A549 (cell line): Measurements from ENCODE around the gene MMRN1.

ENCODE experiments used
- CTCF ChIP-seq: fragments of >200 bp; sonication (Bioruptor Twin); formaldehyde crosslinking; IDR thresholded peaks from 3 replicates; pipeline ENCODE4 v1.5.1; 2016
- E2F6 ChIP-seq: IDR thresholded peaks from 2 replicates; pipeline ENCODE4 v1.6.1; 2012; ENCODE audit warnings: low read depth, borderline replicate concordance
- ELK1 ChIP-seq: fragments of 150-350 bp; IDR thresholded peaks from 2 replicates; pipeline ENCODE4 v1.6.1; 2014; ENCODE audit warnings: low read depth, mild to moderate bottlenecking, low read length
- ESRRA ChIP-seq: fragments of 150-350 bp; IDR thresholded peaks from 2 replicates; pipeline ENCODE4 v1.6.1; 2014; ENCODE audit warnings: mild to moderate bottlenecking, low read length, borderline replicate concordance
- HOXA7 ChIP-seq: fragments of 250-450 bp; sonication (Bioruptor Pico); IDR thresholded peaks from 2 replicates; pipeline ENCODE4 v1.5.0; 2020; ENCODE audit warnings: mild to moderate bottlenecking, moderate library complexity
- MAFK ChIP-seq: fragments of 450-650 bp; IDR thresholded peaks from 2 replicates; pipeline ENCODE4 v1.6.1; 2014; ENCODE audit not compliant: partially characterized antibody

GRCh38 chr4:89860971-89861370 is 33.7 kb upstream of the MMRN1 start:
- TF ChIP-seq CTCF: no peak
- TF ChIP-seq HOXA7: no peak
- TF ChIP-seq ESRRA: no peak
- no peak for TF ChIP-seq ELK1
- TF ChIP-seq E2F6: no peak
- TF ChIP-seq MAFK: no peak
